Natural killer cell (primary cell): ENCODE measurements around the gene PRKN. TPM values are rescaled to one million over a fixed set of nuclear protein-coding genes. Genes with fewer than 3 reads are reported as not detected.

ENCODE experiments used
- ATAC-seq, 3 donors: fragments of 150-1000 bp in 2 of 3; fragments of 200-7000 bp in 1 of 3; cut with Tn5 transposase; 1 replicate in 1 of 3; 2 replicates in 2 of 3; pipeline ENCODE4 v1.10.0; 2021; ENCODE audit warnings: mild to moderate bottlenecking in 2 of 3, moderate library complexity in 2 of 3
- DNase-seq, 2 donors: peaks; one replicate each; pipeline versions ENCODE4 v3.0.0 to v3.0.0-alpha.2; 2013 to 2021; ENCODE audit warnings: mixed read lengths in 1 of 2
- H3K27ac ChIP-seq: one replicate; pipeline ENCODE4 v1.5.1; 2013; ENCODE audit warnings: mild to moderate bottlenecking, low read length
- H3K27me3 ChIP-seq: one replicate; pipeline ENCODE4 v1.6.1; 2013; ENCODE audit warnings: low read length; ENCODE audit not compliant: control insufficient read depth, insufficient read depth
- H3K36me3 ChIP-seq: one replicate; pipeline ENCODE4 v1.6.1; 2013; ENCODE audit warnings: low read length; ENCODE audit not compliant: control insufficient read depth, insufficient read depth
- H3K4me1 ChIP-seq: one replicate; pipeline ENCODE4 v1.6.1; 2013; ENCODE audit warnings: low read length; ENCODE audit not compliant: control insufficient read depth, insufficient read depth
- H3K4me3 ChIP-seq: one replicate; pipeline ENCODE4 v1.5.1; 2013; ENCODE audit warnings: low read length
- H3K9me3 ChIP-seq: one replicate; pipeline ENCODE4 v1.6.1; 2013; ENCODE audit warnings: low read length; ENCODE audit not compliant: control insufficient read depth, insufficient read depth
- H3K27ac Mint-ChIP-seq, 2 donors: one replicate each; pipeline ENCODE4 v1.8.0; 2022; ENCODE audit warnings: mild to moderate bottlenecking in 2 of 2, mixed read lengths in 2 of 2, moderate library complexity in 1 of 2
- H3K27me3 Mint-ChIP-seq, 2 donors: one replicate each; pipeline ENCODE4 v1.8.0; 2022; ENCODE audit warnings: low read depth in 2 of 2, mixed read lengths in 2 of 2
- H3K36me3 Mint-ChIP-seq: one replicate; pipeline ENCODE4 v1.8.0; 2022; ENCODE audit warnings: mixed read lengths
- H3K4me1 Mint-ChIP-seq, 2 donors: one replicate each; pipeline ENCODE4 v1.8.0; 2022; ENCODE audit warnings: mixed read lengths in 2 of 2
- H3K4me3 Mint-ChIP-seq: one replicate; pipeline ENCODE4 v1.8.0; 2022; ENCODE audit warnings: mild to moderate bottlenecking, moderate library complexity, mixed read lengths
- H3K9me3 Mint-ChIP-seq, 2 donors: one replicate each; pipeline ENCODE4 v1.8.0; 2022; ENCODE audit warnings: mixed read lengths in 2 of 2
- WGBS: methylation state at CpG from one replicate; pipeline ENCODE4 v1.1.7; 2013; ENCODE audit warnings: missing lambda C conversion rate; ENCODE audit not compliant: insufficient coverage; 5-methylcytosine and 5-hydroxymethylcytosine counted together
- intact Hi-C: fragments of 100-400 bp; cut with micrococcal nuclease; formaldehyde crosslinking; loops from one replicate; pipeline ENCODE4 v1.14.2; 2022
- total RNA-seq, 4 donors: library from RNA; stranded (reverse); fragments of 120-200 nt in 1 of 4; gene quantifications; one replicate each; pipeline versions ENCODE4 v1.2.3 to v1.2.4, GENCODE V29; 2013 to 2022
- TF ChIP-seq, protein P1 (sequence below): fragments of 200-600 bp; IDR thresholded peaks from one replicate; pipeline ENCODE4 v1.8.0; 2022; ENCODE audit warnings: antibody characterized with exemption

Gene PRKN
- total RNA-seq, 3 donors from 2014 or later (not counting 1 experiment from before 2014, with no cell fraction given), result 1.4 to 1.9 (median 1.9) TPM

DNA sequence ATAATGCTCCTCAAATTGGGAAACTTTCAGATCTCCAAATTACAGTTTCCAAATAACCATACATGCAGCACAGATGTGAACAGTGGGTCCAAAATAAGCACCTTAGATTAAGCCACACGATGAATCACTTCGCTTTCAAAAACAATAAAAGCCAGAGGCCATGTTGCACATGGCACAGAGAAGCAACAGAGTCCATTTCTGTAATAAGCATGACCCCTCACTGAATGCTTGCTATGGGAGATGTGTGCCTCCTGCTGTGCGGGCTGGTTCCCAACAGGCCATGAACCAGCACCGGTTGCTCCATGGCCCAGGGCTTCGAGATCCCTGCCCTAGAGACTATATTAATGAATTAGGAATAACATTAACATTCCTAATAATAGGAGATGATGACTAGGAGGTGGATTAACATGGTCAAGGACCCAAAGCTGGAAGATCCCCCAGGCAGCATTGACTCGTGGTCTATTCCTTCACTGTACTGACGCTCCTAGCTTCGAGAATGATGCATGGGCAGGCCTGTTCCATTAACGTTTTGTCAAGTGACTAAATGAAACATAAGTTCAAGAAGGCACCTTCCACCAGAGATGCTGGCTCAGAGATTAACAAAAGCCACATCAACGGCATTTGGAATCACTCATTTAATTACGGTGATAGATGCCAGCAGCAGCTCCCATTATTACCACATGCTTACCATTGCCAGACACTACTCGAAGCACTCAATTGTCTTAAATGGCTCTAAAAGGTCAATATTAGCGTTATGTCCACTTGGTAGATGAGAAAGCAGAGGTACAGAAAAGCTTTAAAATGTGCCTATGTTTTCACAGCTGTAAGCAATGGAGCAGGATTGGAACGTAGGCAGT, 983.1 kb downstream of the PRKN start:
- Histone ChIP-seq H3K4me3 (no peak overlapping the region), H3K27ac (no peak overlapping the region), H3K9me3 (no peaks in the 10 kb centered on the region), H3K36me3 (no peaks in the 10 kb centered on the region), H3K4me1 (no peaks in the 10 kb centered on the region), H3K27me3 (no peaks in the 10 kb centered on the region)
- TF ChIP-seq, protein P1, sequence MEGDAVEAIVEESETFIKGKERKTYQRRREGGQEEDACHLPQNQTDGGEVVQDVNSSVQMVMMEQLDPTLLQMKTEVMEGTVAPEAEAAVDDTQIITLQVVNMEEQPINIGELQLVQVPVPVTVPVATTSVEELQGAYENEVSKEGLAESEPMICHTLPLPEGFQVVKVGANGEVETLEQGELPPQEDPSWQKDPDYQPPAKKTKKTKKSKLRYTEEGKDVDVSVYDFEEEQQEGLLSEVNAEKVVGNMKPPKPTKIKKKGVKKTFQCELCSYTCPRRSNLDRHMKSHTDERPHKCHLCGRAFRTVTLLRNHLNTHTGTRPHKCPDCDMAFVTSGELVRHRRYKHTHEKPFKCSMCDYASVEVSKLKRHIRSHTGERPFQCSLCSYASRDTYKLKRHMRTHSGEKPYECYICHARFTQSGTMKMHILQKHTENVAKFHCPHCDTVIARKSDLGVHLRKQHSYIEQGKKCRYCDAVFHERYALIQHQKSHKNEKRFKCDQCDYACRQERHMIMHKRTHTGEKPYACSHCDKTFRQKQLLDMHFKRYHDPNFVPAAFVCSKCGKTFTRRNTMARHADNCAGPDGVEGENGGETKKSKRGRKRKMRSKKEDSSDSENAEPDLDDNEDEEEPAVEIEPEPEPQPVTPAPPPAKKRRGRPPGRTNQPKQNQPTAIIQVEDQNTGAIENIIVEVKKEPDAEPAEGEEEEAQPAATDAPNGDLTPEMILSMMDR, result no peak
- Mint-ChIP-seq H3K27me3 (no peaks in the 10 kb centered on the region), H3K9me3 (no peaks in the 10 kb centered on the region), H3K36me3 (no peaks in the 10 kb centered on the region), H3K4me1 (no peaks in the 10 kb centered on the region), H3K4me3 (no peak overlapping the region), H3K27ac (no peak overlapping the region)
- WGBS, result 86% methylated on average over 12 of the region's 14 CpGs
- no peak for ATAC-seq
- no peak for DNase-seq
- intact Hi-C loops, result no loop called here

DNA sequence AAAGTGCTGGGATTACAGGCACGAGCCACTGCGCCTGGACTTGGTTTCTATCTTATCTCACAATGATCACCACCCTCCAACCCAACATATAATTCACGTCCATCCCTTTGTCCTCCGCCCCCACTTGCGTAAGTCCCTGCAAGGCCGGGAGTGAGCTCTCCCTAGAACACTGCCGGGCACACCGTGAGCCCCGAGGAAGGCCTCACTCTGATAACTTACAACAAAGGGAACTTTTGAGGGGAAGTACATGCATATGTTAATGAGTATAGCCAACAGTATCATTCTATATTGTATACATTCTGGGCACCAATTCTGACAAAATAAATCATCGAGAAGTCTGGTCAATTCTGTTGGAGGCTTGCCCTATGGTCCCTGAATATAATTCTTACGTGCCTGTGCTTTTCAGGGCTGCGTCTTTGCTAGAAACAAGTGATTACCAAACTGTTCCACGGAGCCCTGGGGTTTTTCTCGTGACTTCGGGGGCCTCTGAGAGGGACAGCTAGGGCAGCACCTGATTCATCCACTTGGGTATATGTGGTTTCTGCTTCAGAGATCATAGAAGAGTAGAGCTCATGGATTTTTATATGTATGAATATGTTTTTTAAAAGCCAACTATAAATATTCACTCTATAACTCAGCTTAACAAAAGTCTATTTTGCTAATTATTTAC, 983.9 kb downstream of the PRKN start:
- Histone ChIP-seq H3K27me3 (no peaks in the 10 kb centered on the region), H3K9me3 (no peaks in the 10 kb centered on the region), H3K27ac (no peak overlapping the region), H3K4me1 (no peaks in the 10 kb centered on the region), H3K36me3 (no peaks in the 10 kb centered on the region), H3K4me3 (no peak overlapping the region)
- Mint-ChIP-seq H3K9me3 (no peaks in the 10 kb centered on the region), H3K4me3 (no peak overlapping the region), H3K27ac (no peak overlapping the region), H3K4me1 (no peaks in the 10 kb centered on the region), H3K36me3 (no peaks in the 10 kb centered on the region), H3K27me3 (no peaks in the 10 kb centered on the region)
- TF ChIP-seq, protein P1, result no peak
- no peak for DNase-seq
- intact Hi-C loops, result no loop called here
- no peak for ATAC-seq
- WGBS, result 92% methylated on average over 14 of the region's 15 CpGs

DNA sequence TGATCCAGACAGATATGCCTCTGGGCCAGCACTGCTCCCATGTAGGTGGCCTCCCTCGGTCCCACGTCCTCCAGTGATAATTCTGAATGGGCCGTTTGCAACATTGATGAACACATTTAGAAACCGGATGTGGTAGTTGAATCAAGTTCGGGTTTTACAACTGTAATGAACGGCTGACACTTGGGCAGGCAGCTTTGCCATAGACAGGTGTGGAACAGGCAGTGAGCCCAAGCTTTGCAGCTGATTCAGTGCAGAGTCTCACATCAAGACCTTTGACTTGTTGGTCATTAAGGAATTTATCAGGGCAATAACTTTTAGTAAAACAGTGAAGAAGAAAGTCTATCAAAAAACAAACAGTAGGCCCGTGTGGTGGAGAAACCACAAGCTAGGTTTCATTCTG, 987.1 kb downstream of the PRKN start:
- WGBS, result 65% methylated on average over 7 of the region's 7 CpGs
- H3K9me3 Mint-ChIP-seq, result no peaks in the 10 kb centered on the region
- Histone ChIP-seq H3K4me1 (no peaks in the 10 kb centered on the region), H3K4me3 (no peak overlapping the region), H3K27ac (no peak overlapping the region), H3K9me3 (no peaks in the 10 kb centered on the region), H3K27me3 (no peaks in the 10 kb centered on the region), H3K36me3 (no peaks in the 10 kb centered on the region)
- no peak overlapping the region for H3K27ac Mint-ChIP-seq
- ATAC-seq (no peak), DNase-seq (no peak)
- H3K4me3 Mint-ChIP-seq, result no peak overlapping the region
- H3K36me3 Mint-ChIP-seq, result no peaks in the 10 kb centered on the region
- H3K4me1 Mint-ChIP-seq, result no peaks in the 10 kb centered on the region
- TF ChIP-seq, protein P1, result no peak
- intact Hi-C loops, result no loop called here
- H3K27me3 Mint-ChIP-seq, result no peaks in the 10 kb centered on the region
